Progenitor cell of endocrine pancreas (in vitro differentiated cells): ENCODE results near the gene WNT2B. TPM values are rescaled to one million over a fixed set of nuclear protein-coding genes. Genes with fewer than 3 reads are reported as not detected.

Experiments
- DNase-seq: peaks from one replicate; pipeline ENCODE4 v3.0.0; 2021; ENCODE audit warnings: low spot score; ENCODE audit not compliant: unreplicated experiment
- H3K27ac Mint-ChIP-seq: 2 replicates; pipeline ENCODE4 v1.8.0; 2021; ENCODE audit warnings: mild to moderate bottlenecking, moderate library complexity, mixed read lengths
- H3K27me3 Mint-ChIP-seq: 2 replicates; pipeline ENCODE4 v1.8.0; 2021; ENCODE audit warnings: mixed read lengths
- H3K36me3 Mint-ChIP-seq: 2 replicates; pipeline ENCODE4 v1.8.0; 2022; ENCODE audit warnings: mixed read lengths; ENCODE audit not compliant: insufficient read depth
- H3K4me1 Mint-ChIP-seq: 2 replicates; pipeline ENCODE4 v1.8.0; 2021; ENCODE audit warnings: low read depth, mixed read lengths
- H3K4me3 Mint-ChIP-seq: 2 replicates; pipeline ENCODE4 v1.8.0; 2021; ENCODE audit warnings: low read depth, mild to moderate bottlenecking, moderate library complexity, mixed read lengths
- H3K9me3 Mint-ChIP-seq: 2 replicates; pipeline ENCODE4 v1.8.0; 2021; ENCODE audit warnings: low read depth, mixed read lengths
- total RNA-seq: library from RNA; stranded (reverse); gene quantifications from 2 replicates; pipeline ENCODE4 v1.2.1, GENCODE V29; 2021
- TF ChIP-seq, protein P1 (sequence below): fragments of 200-600 bp; sonication (generic); IDR thresholded peaks from one replicate; pipeline ENCODE4 v1.5.0; 2021; ENCODE audit warnings: antibody characterized with exemption, mild to moderate bottlenecking; ENCODE audit not compliant: unreplicated experiment

WNT2B gene
- total RNA-seq, 1 donor from 2014 or later, result 0.77 TPM

DNA sequence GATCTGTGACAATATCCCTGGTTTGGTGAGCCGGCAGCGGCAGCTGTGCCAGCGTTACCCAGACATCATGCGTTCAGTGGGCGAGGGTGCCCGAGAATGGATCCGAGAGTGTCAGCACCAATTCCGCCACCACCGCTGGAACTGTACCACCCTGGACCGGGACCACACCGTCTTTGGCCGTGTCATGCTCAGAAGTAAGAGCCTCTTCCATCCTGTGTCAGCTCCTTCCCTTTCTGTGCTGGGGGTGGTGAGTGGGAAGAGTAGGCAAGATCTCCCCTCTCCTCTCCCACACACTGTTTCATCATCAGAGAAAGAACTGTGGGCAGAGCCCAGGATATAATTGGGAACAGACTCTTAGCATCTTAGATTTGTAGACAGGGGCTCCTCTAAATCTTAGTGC is 6.1 kb downstream of the WNT2B start:
- H3K4me3 Mint-ChIP-seq, result no peak overlapping the region
- DNase-seq, result no peak
- TF ChIP-seq, protein P1, sequence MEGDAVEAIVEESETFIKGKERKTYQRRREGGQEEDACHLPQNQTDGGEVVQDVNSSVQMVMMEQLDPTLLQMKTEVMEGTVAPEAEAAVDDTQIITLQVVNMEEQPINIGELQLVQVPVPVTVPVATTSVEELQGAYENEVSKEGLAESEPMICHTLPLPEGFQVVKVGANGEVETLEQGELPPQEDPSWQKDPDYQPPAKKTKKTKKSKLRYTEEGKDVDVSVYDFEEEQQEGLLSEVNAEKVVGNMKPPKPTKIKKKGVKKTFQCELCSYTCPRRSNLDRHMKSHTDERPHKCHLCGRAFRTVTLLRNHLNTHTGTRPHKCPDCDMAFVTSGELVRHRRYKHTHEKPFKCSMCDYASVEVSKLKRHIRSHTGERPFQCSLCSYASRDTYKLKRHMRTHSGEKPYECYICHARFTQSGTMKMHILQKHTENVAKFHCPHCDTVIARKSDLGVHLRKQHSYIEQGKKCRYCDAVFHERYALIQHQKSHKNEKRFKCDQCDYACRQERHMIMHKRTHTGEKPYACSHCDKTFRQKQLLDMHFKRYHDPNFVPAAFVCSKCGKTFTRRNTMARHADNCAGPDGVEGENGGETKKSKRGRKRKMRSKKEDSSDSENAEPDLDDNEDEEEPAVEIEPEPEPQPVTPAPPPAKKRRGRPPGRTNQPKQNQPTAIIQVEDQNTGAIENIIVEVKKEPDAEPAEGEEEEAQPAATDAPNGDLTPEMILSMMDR, result no peak
- H3K27ac Mint-ChIP-seq, result no peak overlapping the region
- H3K36me3 Mint-ChIP-seq, result peaks cover 3% of the 10 kb centered on the region
- H3K4me1 Mint-ChIP-seq, result peaks cover 6% of the 10 kb centered on the region
- no peaks in the 10 kb centered on the region for H3K9me3 Mint-ChIP-seq
- peaks cover 58% of the 10 kb centered on the region for H3K27me3 Mint-ChIP-seq

DNA sequence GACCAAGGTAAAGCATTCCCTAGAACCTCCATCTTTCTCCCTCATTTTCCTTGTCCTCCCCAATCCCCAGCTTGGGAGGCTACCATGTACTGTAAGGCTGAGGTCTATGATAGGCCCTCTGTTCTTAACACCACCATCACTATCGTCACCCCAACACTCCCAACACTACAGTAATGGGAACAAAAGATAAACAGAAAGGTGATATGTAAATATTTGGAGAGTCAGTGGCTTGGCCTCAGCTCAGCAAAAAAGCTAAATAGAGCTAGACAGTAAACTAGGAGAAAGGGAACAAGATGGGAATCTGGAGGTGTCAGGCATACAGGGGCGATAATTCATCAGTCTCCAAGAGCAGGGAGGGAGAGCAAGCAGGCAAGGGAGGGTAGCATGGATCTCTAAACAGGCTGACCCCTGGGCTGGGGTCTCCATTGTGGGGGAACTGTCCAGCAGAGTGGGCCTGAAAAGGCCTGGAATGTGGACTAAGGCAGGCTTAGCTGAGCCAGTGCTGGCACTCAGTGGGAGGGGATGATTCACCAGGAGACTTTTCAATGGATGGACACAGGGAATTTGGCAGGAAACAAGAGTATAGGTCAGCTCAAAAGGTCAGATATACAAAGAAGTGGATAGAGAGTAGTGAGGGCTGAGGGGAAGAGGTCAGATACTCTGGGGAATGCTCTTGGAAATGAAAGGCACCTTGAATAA is 6.7 kb downstream of the WNT2B start:
- no peak overlapping the region for H3K4me3 Mint-ChIP-seq
- no peak for DNase-seq
- H3K36me3 Mint-ChIP-seq, result peaks cover 3% of the 10 kb centered on the region
- H3K4me1 Mint-ChIP-seq, result peaks cover 6% of the 10 kb centered on the region
- TF ChIP-seq, protein P1, result no peak
- peaks cover 52% of the 10 kb centered on the region for H3K27me3 Mint-ChIP-seq
- no peak overlapping the region for H3K27ac Mint-ChIP-seq
- H3K9me3 Mint-ChIP-seq, result no peaks in the 10 kb centered on the region

DNA sequence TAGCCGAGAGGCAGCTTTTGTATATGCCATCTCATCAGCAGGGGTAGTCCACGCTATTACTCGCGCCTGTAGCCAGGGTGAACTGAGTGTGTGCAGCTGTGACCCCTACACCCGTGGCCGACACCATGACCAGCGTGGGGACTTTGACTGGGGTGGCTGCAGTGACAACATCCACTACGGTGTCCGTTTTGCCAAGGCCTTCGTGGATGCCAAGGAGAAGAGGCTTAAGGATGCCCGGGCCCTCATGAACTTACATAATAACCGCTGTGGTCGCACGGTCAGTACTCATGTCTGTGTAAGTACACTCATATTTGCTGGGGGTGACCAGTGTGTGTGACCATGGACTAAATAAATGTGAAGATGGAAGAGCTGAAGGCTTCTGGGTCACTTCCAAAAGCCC is 7.4 kb downstream of the WNT2B start:
- H3K27me3 Mint-ChIP-seq, result peaks cover 45% of the 10 kb centered on the region
- peaks cover 6% of the 10 kb centered on the region for H3K4me1 Mint-ChIP-seq
- no peak for DNase-seq
- peaks cover 3% of the 10 kb centered on the region for H3K36me3 Mint-ChIP-seq
- no peak overlapping the region for H3K27ac Mint-ChIP-seq
- TF ChIP-seq, protein P1, result no peak
- H3K9me3 Mint-ChIP-seq, result no peaks in the 10 kb centered on the region
- no peak overlapping the region for H3K4me3 Mint-ChIP-seq

DNA sequence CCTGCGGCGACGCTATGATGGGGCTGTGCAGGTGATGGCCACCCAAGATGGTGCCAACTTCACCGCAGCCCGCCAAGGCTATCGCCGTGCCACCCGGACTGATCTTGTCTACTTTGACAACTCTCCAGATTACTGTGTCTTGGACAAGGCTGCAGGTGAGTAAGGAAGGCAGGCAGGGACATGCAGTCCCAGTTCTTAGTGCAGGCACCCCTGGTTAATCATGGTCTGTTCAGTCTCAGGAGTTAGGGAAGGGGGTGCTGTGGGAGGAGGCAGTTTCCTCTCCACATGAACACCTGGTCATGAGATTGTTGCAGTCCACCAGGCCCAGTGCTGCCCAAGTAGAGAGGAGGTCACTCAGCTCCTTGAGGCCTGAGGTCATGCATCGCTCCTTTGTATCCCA is 8.5 kb downstream of the WNT2B start:
- Mint-ChIP-seq H3K36me3 (peaks cover 3% of the 10 kb centered on the region), H3K9me3 (no peaks in the 10 kb centered on the region), H3K27me3 (peaks cover 35% of the 10 kb centered on the region), H3K27ac (no peak overlapping the region), H3K4me1 (peaks cover 6% of the 10 kb centered on the region), H3K4me3 (no peak overlapping the region)
- DNase-seq, result no peak
- TF ChIP-seq, protein P1, result no peak

DNA sequence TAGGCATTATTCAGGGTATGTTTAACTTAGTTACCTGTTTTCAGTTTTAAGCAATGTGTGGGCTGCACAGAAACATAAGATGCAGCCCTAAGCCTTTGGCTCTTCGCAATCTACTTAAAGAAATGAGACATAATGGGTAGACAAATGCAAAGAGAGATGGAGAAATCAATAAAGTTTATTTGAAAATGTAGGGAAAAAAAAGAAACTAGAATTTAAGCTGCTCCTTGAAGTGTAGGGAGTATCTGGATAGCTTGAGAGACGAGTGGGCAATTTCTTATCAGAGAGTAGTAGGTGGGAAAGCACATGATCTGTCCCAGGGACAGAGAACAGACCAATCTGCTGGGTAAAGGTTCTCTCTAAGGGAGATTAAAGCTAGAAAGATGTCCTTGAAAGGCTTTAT is 8.9 kb downstream of the WNT2B start:
- Mint-ChIP-seq H3K27me3 (peaks cover 30% of the 10 kb centered on the region), H3K27ac (no peak overlapping the region), H3K4me3 (no peak overlapping the region), H3K4me1 (peaks cover 6% of the 10 kb centered on the region), H3K36me3 (peaks cover 3% of the 10 kb centered on the region), H3K9me3 (no peaks in the 10 kb centered on the region)
- TF ChIP-seq, protein P1, result no peak
- no peak for DNase-seq
